Measurements from ENCODE around the gene RNF130. TPM values are rescaled to one million over a fixed set of nuclear protein-coding genes. Genes with fewer than 3 reads are reported as not detected.
"Not testable (repeated sequence)": the region's sequence is repeated elsewhere in the genome, so short reads cannot be mapped to it uniquely, and the experiment has no call there.

RNF130 gene
- total RNA-seq, 4 donors from 2014 or later, result 150 to 170 (median 167) TPM

GRCh38 chr5:180090098-180090768 is 18.7 kb upstream of the RNF130 start:
- ATAC-seq (ENCODE audit: low FRiP score) (peak; percentile 80), DNase-seq (ENCODE audit: low spot score) (no peak)
- TF ChIP-seq, protein P1, sequence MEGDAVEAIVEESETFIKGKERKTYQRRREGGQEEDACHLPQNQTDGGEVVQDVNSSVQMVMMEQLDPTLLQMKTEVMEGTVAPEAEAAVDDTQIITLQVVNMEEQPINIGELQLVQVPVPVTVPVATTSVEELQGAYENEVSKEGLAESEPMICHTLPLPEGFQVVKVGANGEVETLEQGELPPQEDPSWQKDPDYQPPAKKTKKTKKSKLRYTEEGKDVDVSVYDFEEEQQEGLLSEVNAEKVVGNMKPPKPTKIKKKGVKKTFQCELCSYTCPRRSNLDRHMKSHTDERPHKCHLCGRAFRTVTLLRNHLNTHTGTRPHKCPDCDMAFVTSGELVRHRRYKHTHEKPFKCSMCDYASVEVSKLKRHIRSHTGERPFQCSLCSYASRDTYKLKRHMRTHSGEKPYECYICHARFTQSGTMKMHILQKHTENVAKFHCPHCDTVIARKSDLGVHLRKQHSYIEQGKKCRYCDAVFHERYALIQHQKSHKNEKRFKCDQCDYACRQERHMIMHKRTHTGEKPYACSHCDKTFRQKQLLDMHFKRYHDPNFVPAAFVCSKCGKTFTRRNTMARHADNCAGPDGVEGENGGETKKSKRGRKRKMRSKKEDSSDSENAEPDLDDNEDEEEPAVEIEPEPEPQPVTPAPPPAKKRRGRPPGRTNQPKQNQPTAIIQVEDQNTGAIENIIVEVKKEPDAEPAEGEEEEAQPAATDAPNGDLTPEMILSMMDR (IDR thresholded peaks at IDR 0.05), result no peak

- DNase-seq (ENCODE audit: low spot score); ATAC-seq (ENCODE audit: low FRiP score): not testable (repeated sequence)
Observed at GRCh38 chr5:180089628-180090027, 18.1 kb upstream of the RNF130 start.

- ATAC-seq (ENCODE audit: low FRiP score), result no peak
Observed at GRCh38 chr5:180088561-180088960, 17.0 kb upstream of the RNF130 start.

GRCh38 chr5:180086816-180087399 is 15.3 kb upstream of the RNF130 start:
- ATAC-seq (ENCODE audit: low FRiP score), result no peak

More at GRCh38 chr5:180088561-180088960, 17.0 kb upstream of the RNF130 start:
- no peak for DNase-seq (ENCODE audit: low spot score)
- TF ChIP-seq, protein P1 (IDR thresholded peaks at IDR 0.05), result no peak

DNA sequence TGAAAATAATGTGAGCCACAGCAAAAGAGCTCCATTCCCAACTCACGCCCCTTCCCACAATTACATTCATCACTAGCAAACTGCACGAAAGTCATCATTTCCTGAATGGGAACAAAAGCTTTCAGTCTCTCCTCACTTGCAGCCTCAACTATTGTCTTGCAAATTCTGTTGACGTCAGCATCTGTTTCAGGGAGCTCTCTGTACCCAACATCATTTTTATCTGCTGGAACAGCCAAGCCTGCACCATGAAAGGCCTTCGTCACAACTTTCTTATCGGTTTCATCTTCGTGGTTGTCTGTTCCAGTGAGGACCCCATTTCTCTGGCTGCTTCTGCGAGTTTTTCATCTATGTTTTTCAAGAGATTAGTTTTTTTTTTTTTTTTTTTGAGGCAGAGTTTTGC is 14.3 kb upstream of the RNF130 start:
- TF ChIP-seq, protein P1 (IDR thresholded peaks at IDR 0.05), result no peak
- DNase-seq (ENCODE audit: low spot score), result no peak
- ATAC-seq (ENCODE audit: low FRiP score), result no peak

More at GRCh38 chr5:180086816-180087399, 15.3 kb upstream of the RNF130 start:
- TF ChIP-seq, protein P1 (IDR thresholded peaks at IDR 0.05), result no peak
- DNase-seq (ENCODE audit: low spot score), result no peak

DNA sequence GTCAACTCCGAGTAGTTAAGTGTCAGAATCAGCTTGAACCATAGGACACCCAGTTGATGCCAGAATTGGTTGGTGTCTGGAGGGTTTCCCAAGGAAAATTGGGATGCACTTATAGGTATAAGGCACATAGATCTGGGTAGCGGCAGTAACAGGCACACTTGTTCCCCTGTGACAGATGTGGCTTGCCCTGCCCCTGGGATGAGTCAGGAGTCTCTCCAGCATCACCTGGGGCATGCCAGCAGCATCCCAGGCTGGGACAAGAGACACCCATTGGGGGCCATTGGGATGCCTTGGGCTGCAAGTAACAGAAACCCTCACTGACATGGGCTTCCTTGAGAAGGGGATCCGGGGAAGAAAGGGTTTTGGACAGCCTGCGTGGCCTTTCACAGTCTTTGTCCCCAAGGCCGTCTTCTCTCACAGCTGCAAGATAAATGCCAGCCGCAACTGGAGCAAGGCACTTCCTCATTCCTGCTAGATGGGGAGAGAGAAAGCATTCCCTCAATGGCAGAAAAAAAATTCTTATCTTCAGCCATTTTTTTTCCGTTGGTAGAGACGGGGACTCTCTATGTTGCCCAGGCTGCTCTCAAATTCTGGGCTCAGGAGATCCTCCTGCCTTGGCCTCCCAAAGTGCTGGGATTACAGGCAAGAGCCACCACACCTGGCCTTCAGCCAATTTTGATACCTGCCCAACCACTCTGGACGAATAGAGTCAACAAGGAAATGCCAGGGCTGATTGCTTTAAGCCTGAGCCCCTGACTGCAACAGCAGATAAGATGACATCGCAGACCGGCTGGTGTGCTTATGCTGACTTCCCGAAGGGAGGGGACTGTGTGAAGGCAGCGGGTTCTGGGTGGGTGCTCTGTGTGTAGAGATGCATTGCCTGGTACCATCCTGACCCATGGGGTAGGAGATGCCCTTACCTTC is 13.3 kb upstream of the RNF130 start:
- peak; percentile 38 for ATAC-seq (ENCODE audit: low FRiP score)
- TF ChIP-seq, protein P1 (IDR thresholded peaks at IDR 0.05), result no peak
- no peak for DNase-seq (ENCODE audit: low spot score)

DNA sequence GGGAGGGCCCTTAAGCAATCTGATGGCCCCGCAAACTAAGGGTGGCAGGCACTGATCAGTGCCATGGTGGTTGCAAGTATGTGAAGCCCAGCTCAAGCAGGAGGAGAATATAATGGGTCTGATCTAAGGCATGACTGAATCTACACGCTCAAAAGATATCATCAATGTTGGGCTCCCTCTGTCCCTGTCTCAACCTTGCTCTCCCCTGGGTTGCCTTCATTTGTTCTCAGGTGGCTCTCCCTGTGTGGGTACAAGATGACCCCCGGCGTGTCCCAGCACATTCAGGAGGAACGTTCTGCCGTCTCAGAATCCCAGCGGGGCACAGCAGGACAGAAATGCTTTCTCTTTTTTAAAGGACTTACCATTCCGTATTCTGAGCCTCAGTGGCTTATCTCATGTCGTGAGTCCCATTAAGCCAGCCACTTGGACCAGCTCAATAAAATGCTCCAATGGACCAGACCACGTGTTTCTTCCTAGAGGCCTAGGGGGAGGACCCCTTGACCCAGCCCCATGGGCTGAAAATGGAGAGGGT is 12.0 kb upstream of the RNF130 start:
- TF ChIP-seq, protein P1 (IDR thresholded peaks at IDR 0.05), result no peak
- ATAC-seq (ENCODE audit: low FRiP score) (no peak), DNase-seq (ENCODE audit: low spot score) (no peak)
